ENCODE data around the gene COL6A5. TPM values are rescaled to one million over a fixed set of nuclear protein-coding genes. Genes with fewer than 3 reads are reported as not detected.
"Not testable (repeated sequence)": the region's sequence is repeated elsewhere in the genome, so short reads cannot be mapped to it uniquely, and the experiment has no call there.

COL6A5 gene
- total RNA-seq, 1 donor: 0.54 TPM

DNA sequence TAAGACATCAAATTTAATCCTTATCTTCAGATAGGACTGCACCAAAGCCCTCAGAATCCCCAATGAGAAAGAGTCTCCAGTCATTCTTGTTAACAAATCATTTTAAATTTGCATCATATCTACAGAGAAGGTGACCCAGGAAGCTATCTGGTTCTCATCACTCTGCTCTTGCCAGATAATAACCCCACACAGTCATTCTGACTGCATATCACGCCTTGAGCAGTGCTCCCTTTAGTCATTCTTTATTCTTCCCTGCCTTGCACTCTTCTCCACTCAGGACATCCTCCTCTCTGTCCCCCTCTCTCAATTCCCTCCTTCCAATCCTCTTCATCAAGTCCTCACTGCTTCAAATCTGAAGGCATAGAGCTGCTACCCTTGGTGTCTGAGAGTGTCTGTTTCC, 87.8 kb downstream of the COL6A5 start:
- no peak for DNase-seq (ENCODE audit: low read depth in 2 of 3, low spot score in 2 of 3)

DNA sequence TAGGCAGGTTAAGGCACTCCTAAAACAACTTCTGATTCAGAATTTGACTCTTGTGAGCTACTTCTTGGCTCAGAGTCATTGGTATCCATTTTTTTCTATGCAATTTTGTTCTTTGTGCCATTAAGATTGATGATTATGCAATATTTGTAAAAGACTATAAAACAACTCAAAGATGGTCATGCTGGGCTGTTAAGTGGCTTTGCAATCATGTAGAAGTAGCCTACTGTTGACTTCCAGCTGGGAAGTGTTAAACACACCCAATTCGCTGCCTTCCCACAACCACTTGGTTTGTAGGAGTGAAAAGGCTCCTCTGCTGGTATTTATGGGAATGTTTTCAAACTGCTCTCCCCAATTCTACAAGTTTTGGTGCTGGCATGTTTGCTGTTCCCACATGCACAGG, 96.8 kb downstream of the COL6A5 start:
- DNase-seq (ENCODE audit: low read depth in 2 of 3, low spot score in 2 of 3): no peak

DNA sequence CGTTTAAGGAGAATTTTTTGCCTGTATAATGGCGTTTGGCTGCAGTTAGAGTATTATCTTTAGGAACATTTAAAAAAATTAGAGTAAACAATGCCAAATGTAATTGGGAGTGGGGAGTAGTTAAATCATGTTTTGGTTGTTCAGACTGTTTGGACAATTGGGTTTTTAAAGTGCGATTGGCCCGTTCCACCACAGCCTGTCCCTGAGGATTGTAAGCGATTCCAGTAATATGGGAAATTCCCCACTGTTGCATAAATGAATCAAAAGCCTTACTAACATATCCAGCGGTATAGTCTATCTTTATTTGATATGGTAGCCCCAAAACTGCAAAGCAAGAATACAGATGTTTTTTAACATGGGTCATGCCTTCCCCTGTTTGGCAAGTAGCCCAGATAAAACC, 101.4 kb downstream of the COL6A5 start:
- not testable (repeated sequence) for DNase-seq (ENCODE audit: low read depth in 2 of 3, low spot score in 2 of 3)

DNA sequence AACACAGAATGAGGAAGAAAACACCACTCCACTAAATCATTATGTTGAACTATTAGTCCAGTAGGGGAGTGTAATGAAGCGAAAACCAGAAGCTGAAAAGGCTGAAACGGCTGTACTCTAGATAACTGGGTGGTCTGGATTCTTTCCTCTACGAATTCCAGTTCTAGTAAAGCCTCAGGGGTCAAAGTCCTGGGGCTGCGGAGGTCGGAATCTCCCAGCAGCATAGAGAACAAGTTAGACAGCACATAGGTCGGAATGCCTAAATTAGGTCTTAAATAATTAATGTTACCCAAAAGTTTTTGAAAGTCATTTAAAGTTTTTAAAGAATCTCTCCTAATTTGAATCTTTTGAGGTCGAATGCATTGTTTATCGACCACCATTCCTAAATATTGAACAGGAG, 102.7 kb downstream of the COL6A5 start:
- not testable (repeated sequence) for DNase-seq (ENCODE audit: low read depth in 2 of 3, low spot score in 2 of 3)

DNA sequence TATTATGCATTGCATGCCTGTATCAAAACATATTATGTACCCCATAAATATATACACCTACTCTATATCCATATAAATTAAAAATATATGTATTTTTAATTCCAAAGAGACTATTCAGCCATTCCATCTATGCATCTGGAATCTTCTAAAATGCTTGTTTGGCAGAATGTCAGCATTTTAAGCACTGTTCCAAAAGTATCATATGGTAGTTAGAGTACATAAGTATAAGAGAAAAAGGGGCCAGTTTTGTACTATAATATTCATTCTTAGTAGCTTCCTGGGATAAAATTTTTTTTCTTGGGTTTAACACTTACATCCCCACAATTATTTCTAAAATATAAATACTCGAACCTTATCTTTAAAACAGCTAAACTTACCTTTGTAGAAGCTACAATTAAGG, 111.1 kb downstream of the COL6A5 start:
- no peak for DNase-seq (ENCODE audit: low read depth in 2 of 3, low spot score in 2 of 3)

DNA sequence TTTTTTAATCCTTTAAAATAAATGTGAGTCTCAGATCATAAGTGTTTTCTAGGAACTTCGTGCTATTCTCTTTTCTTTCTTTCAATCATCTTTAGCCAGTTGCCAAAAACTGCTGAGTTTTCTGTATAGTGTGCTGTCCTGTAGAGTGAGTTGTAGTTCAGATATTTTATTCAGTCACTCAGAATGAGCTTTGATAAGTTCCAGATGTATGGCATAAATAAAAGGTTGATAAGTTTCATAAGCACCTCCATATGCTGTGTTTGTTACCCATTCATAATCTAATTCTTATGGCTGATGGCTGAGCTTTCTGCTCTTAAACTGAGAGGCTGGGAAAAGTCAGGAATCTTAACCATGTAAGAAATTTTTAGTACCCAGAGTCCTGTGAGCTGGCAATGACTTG, 112.2 kb downstream of the COL6A5 start:
- DNase-seq (ENCODE audit: low read depth in 2 of 3, low spot score in 2 of 3): no peak

DNA sequence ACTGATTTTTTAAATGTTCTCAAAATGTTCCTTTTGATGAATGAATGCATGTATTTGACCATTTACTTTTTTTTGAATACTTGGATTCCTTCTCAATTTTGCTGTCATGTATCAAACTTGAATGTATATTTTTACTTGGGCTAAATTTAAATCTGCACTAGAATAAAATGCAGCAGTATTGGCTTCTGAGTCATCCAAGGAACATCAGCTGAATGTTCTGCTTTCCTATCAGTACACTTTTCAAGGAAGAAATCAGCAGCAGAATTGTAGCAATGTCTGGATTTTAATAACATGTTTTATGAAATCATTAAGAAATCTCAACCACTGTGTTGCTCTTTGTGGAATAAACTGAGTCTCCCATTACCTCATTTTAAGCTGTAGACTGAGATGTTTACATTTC, 114.5 kb downstream of the COL6A5 start:
- DNase-seq (ENCODE audit: low read depth in 2 of 3, low spot score in 2 of 3): no peak

DNA sequence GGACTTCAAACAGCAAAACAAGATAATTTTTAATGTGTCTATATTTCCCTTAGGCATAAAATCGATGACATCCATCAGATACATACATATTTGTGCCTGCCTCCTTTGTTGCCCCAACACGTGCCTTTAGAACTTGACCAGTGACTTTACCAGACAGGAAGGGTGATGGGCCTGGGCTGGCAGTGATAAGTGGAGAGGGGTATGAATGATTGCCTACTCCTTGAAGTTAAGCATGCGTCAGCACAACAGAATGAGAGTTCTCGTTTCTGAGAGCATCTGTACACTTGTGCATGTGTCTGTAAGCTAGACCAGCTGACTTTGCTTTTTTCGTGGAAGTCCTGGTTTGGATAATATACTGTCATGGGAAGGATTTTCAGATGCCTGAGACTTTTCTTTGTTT, 116.6 kb downstream of the COL6A5 start:
- DNase-seq (ENCODE audit: low read depth in 2 of 3, low spot score in 2 of 3): peak in 2 of 3 donors; percentile 6 to 8

DNA sequence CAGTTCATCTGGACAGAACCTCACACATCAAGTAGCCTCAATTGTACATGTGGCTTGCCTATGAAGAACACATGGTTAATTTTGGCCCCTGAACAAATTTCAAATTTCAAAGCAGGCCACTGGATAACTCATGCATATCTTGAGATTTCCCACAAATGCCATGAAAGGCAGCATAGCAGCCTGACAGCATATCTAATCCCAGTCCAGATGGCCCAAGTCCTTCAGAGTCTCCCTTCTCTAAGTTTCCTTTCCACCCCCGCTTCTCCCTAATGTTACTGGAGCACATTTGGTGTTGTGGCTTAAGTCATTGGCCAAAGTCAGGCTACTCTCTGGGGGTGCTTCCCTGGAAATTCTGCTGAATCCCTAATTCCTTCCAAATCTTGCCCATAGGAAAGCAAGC, 117.7 kb downstream of the COL6A5 start:
- DNase-seq (ENCODE audit: low read depth in 2 of 3, low spot score in 2 of 3): no peak

DNA sequence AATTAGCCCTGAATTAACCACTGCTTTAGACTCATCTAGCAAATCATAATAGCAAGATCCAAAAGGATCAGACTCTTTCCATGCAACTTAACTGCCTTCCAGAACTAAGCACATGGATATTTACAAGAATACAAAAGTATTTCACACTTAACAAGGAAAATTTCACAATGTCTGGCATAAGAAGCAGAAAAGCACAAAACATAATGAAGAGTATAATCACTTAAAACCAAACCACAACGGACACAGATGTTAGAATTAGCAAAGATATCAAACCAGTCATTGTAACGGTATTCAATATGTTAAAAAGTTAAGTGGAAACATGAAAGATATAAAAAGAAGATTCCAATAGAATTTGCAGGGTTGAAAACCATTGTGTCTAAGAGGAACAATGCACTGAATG, 120.0 kb downstream of the COL6A5 start:
- no peak for DNase-seq (ENCODE audit: low read depth in 2 of 3, low spot score in 2 of 3)

DNA sequence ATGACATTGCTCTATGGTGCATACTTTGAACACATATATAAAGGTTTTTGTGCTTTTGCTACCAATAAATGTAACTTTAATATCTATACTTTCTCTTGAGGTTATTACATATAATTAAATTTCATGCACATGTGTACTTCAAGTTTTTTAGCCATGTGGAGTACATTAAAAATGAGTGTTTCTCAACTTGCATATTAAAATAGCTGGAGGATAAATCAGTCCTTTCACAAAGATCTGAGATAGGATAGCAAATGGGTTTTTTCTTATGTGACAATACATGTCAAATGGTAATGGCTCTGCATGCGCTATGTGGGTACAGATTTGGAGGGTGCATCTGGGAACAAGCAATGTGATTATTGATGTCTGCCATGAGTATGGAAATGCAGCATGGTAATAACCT, 122.8 kb downstream of the COL6A5 start:
- no peak for DNase-seq (ENCODE audit: low read depth in 2 of 3, low spot score in 2 of 3)

DNA sequence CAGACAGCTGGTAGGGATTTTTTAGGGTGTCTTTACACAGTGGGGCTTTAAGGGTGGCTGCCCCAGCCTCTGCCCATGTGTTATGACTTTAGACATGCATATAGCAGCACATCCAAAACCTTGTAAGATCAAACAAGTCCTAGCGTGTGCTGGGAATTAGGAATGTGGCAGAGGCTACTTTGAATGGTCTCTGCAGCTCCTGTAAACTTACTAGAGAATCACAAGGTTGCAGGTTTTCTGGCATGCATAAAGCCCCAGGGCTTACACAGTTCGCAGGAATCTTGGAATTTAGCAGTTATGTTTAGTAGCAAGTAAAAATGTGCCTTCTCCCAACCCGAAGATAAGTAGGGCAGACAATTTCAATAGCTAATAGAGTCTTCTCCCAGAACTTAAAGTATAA, 124.7 kb downstream of the COL6A5 start:
- no peak for DNase-seq (ENCODE audit: low read depth in 2 of 3, low spot score in 2 of 3)

DNA sequence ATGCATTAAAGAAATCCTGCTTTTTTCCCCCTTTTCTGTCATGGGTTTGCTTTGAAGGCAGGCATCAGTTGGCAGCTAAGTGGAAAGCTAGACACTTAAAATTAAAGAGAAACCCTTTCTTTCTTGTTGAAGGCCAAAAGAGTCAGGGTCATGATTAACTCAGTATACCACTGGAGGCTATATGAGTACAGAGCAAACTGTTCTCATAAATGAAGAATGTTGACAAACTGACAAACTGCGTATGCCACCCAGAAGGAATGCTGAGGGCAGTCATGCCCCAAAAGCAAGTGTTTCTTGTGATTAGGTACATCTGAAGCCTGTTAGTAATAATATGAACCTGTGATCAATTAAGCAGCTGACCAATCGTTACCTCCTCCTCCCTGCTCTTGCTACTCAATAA, 127.9 kb downstream of the COL6A5 start:
- DNase-seq (ENCODE audit: low read depth in 2 of 3, low spot score in 2 of 3): no peak

DNA sequence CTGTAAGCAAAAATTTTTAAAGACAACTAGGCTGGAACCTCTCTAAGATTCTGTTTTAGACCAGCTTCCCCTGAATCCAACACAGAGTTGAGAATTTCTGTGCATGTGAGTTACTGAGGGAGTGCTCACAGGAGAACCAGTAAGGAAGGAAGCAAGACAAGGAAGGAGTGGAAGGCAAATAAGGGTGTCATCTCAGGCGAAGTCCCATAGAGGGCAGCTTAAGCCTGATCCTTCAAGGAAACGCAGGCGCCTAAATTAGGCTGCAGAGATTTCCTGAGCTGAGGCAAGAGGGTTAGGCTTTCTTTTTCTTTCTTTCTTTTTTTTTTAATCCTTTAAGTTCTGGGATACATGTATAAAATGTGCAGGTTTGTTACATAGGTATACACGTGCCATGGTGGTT, 135.3 kb downstream of the COL6A5 start:
- DNase-seq (ENCODE audit: low read depth in 2 of 3, low spot score in 2 of 3): peak in 1 of 3 donors; percentile 4

DNA sequence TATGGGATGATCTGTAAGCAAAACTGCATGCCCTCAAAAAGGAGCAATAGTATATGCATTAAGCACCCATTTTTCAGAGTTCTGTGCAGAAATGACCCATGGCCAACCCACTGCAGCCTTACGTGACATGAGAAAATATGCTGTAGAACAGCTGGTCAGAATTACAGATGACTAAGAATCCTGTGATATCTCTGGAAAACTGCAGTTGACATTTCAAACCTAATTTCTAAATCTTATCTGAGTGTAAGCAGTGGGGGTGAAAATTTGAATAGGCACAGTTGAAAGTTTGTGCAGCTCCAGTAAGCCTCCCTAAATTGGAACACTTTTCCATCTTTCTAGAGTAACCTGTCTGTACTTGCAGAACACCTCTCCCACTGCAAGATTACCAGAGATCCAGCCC, 142.8 kb downstream of the COL6A5 start:
- no peak for DNase-seq (ENCODE audit: low read depth in 2 of 3, low spot score in 2 of 3)

DNA sequence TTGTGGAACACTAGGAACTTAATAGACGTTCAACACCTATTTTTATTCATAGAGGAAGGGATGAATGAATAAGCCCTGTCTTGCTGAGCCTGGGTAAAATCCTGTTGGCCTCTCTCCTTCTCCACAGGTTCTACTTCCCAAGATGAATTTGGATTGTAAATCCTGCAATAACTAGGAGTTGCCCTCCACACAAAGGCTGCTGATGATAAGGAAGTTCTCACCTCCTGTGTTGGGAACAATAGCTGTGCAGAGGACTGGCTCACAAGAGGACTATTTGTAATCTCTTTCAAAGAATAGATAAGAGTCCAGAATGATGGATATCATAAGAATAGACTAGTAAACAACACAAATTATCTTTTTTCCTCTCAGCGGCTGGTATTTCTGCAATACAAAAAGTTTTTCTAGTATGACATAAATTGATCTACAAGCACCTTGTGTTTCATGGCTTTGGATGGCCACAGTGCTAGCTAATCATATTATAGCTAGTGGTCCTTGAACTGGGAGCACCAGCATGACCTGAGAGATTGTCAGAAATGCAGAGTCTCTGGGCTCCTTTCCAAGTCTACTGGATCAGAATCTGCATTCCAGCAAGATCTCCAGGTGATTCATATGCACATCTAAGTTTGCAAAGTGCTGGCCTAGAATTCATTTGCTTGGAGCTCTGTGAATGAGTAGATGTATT, 143.4 kb downstream of the COL6A5 start:
- no peak for DNase-seq (ENCODE audit: low read depth in 2 of 3, low spot score in 2 of 3)

DNA sequence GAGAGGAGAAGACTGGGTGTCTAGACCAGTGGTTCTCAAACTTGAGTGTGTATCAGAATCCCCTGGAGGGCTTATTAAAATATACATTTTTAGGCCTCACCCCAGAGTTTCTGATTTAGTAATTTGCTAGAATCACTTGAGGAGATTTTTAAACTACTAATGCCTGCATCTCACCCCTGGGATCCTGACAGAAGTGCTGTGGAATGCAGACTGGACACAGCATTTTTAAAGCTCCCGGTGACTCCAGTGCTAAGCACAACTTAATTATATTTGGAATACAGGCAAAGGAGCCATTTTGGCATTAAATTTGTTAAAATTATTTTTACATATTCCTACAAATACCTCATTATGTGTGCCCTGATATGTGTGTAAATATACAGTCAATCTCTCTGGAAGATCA, 144.8 kb downstream of the COL6A5 start:
- no peak for DNase-seq (ENCODE audit: low read depth in 2 of 3, low spot score in 2 of 3)

DNA sequence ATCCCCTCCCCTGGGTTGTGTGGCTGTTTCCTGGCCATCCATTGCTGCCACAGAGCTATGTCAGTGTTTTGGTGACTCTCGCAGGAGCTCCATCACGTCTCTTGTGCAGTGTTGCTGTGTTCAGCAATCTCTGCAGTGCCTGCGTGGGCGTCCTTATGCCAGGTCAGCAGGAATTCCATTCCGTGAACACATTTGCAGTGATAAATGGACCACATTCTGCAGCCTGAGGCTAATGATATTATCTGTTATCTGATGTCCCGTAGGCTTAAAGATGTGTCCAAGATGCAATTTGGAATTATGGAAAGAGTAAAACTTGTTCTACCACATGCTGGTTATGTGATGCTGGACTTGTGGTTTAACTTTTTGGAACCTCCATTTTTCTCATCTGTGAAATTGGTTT, 146.0 kb downstream of the COL6A5 start:
- DNase-seq (ENCODE audit: low read depth in 2 of 3, low spot score in 2 of 3): no peak

DNA sequence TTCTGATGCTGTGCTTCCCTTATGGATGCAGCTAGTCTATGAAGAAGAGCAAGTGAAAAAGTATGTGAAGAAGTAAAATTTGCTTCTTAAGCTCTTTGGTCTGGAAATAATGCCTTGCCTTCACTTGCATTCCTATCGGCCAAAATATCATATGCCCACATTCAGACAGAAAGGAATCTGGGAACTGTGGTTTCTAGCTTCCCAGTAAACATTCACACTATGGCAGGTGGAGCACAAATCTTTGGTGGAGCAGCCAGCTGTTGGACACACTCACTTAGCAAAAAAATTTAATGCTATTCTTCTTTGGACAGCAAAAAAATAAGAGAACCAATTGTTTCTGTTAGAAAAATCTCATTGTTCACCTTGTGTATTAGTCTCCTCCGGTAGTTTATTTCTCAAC, 159.2 kb downstream of the COL6A5 start:
- no peak for DNase-seq (ENCODE audit: low read depth in 2 of 3, low spot score in 2 of 3)

DNA sequence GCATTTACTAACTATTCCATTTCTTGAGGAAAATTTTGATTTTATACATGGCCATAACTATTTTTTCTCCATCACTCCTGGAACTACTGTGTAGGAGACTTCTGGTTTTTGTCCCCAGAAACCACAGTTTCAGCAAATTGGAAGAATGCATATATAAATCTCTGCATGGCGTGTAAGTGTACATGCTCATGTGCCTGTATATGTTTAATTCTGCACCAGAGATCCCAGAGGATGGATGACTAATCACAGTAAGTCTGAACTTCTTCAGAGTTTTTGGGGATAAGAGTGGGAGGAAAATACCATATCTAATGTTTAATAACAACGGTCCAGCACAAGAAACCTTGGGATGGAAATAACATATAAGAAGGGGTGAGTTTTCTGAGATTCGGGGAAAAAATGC, 160.6 kb downstream of the COL6A5 start:
- no peak for DNase-seq (ENCODE audit: low read depth in 2 of 3, low spot score in 2 of 3)

DNA sequence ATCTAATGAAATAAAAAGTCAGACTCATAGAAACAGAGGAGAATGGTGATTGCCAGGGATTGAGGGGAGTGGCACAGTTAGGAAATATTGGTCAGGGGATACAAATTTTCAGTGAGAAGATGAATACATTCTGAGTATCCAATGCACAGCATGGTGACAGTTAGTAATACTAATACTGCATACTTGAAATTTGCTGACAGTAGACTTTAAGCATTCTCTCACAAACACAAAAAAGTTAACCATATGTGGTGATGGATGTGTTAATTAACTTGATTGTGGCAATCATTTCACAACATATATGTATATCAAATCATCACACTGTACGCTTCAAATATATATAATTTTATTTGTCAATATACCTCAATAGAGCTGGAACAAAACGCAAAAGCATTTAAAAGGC, 162.3 kb downstream of the COL6A5 start:
- DNase-seq (ENCODE audit: low read depth in 2 of 3, low spot score in 2 of 3): no peak

DNA sequence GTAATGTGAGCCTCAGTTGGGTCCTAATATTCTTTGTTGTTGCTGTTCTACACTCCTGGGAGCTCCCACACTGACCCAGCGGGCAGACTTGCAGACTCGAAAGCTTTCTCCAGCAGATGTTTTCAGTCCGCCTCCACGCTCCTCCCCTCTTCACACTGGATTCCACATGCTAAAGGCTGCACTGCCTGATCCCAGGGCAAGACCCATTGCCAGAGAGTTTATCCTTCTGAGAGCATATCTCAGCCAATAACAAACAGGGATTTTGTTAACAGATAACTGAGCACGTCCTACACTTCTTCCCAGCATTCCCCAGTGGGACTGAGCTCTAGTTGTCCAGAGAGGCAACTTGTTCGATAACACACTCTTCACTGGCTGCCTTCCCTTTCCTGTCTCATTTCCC, 163.5 kb downstream of the COL6A5 start:
- no peak for DNase-seq (ENCODE audit: low read depth in 2 of 3, low spot score in 2 of 3)

DNA sequence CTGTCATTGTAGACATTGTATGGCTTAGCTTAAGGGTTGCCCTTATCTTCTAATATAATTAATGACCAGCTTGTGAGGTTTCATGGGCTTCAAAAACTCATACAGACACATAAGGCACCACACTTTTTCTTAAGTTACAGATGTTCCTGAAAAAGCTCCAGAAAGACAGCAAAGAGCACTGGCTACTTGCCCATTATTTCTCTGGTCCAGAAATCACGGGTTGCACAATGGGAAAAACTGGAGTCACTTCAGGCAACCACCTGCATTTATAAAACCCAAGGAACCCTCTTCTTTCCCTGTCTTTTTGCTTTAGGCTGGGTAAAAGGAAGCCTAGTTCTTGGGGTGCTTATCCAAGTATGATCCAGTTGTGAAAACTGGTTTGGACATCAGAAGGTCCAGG, 169.2 kb downstream of the COL6A5 start:
- DNase-seq (ENCODE audit: low read depth in 2 of 3, low spot score in 2 of 3): no peak

Data from hematopoietic multipotent progenitor cell (in vitro differentiated cells).